ENCODE results near the gene TMEM208.

TMEM208 gene

GRCh38 chr16:67252609-67253497 is 25.9 kb downstream of the TMEM208 start:
- no peak for DNase-seq (ENCODE audit: low spot score)

- DNase-seq (ENCODE audit: low spot score), result no peak
Measured at GRCh38 chr16:67254801-67255552, 28.0 kb downstream of the TMEM208 start.

GRCh38 chr16:67255553-67256221 is 28.8 kb downstream of the TMEM208 start:
- DNase-seq (ENCODE audit: low spot score), result no peak

- no peak for DNase-seq (ENCODE audit: low spot score)
Measured at GRCh38 chr16:67256701-67257230, 29.8 kb downstream of the TMEM208 start.

- no peak for DNase-seq (ENCODE audit: low spot score)
Measured at GRCh38 chr16:67257486-67258160, 30.7 kb downstream of the TMEM208 start.

GRCh38 chr16:67258161-67258835 is 31.4 kb downstream of the TMEM208 start:
- no peak for DNase-seq (ENCODE audit: low spot score)

GRCh38 chr16:67259705-67260104 is 32.8 kb downstream of the TMEM208 start:
- no peak for DNase-seq (ENCODE audit: low spot score)

- peak; percentile 50 for DNase-seq (ENCODE audit: low spot score)
Measured at GRCh38 chr16:67260426-67261063, 33.6 kb downstream of the TMEM208 start.

GRCh38 chr16:67263201-67263600 is 36.3 kb downstream of the TMEM208 start:
- no peak for DNase-seq (ENCODE audit: low spot score)

- DNase-seq (ENCODE audit: low spot score), result no peak
Measured at GRCh38 chr16:67264277-67264676, 37.3 kb downstream of the TMEM208 start.

- DNase-seq (ENCODE audit: low spot score), result no peak
Measured at GRCh38 chr16:67264866-67265265, 37.9 kb downstream of the TMEM208 start.

- DNase-seq (ENCODE audit: low spot score), result no peak
Measured at GRCh38 chr16:67265834-67266233, 38.9 kb downstream of the TMEM208 start.

- DNase-seq (ENCODE audit: low spot score), result no peak
Measured at GRCh38 chr16:67268136-67268579, 41.2 kb downstream of the TMEM208 start.

- DNase-seq (ENCODE audit: low spot score), result no peak
Measured at GRCh38 chr16:67269766-67270165, 42.8 kb downstream of the TMEM208 start.

- DNase-seq (ENCODE audit: low spot score), result no peak
Measured at GRCh38 chr16:67270931-67271338, 44.0 kb downstream of the TMEM208 start.

GRCh38 chr16:67271446-67271845 is 44.5 kb downstream of the TMEM208 start:
- no peak for DNase-seq (ENCODE audit: low spot score)

- no peak for DNase-seq (ENCODE audit: low spot score)
Measured at GRCh38 chr16:67275321-67275720, 48.4 kb downstream of the TMEM208 start.

- DNase-seq (ENCODE audit: low spot score), result peak; percentile 16
Measured at GRCh38 chr16:67277294-67277998, 50.5 kb downstream of the TMEM208 start.

GRCh38 chr16:67277999-67278772 is 51.3 kb downstream of the TMEM208 start:
- DNase-seq (ENCODE audit: low spot score), result no peak

Measured in activated CD4-positive, alpha-beta T cell treated with anti-CD3 and anti-CD28 coated beads, Interleukin-2, Interleukin-4, amounts not matched to agents 100 ng/mL and 50 ng/mL, durations not matched to agents 16 hours and 8 hours (primary cell).